Measurements from ENCODE around the gene MTF1.

DNA sequence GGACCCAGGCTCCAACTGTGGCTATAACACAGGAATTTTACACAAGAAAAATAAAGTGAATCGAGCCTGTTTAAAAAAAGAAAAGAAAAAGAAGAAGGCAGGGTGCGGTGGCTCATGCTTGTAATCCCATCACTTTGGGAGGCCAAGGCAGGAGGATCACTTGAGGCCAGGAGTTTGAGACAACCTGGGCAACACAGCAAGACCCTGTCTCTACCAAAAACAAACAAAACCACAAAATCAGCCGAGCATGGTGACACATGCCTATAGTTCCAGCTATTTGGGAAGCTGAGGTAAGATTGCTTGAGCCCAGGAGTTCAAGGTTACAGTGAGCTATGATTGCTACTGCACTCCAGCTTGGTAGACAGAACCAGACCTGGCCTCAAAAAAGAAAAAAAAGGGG is 17.7 kb downstream of the MTF1 start:
- TF ChIP-seq ZNF302 (tag by site-specific recombination; IDR thresholded peaks at IDR 0.05; ENCODE audit: low read depth): no peak
- TF ChIP-seq, protein P1, sequence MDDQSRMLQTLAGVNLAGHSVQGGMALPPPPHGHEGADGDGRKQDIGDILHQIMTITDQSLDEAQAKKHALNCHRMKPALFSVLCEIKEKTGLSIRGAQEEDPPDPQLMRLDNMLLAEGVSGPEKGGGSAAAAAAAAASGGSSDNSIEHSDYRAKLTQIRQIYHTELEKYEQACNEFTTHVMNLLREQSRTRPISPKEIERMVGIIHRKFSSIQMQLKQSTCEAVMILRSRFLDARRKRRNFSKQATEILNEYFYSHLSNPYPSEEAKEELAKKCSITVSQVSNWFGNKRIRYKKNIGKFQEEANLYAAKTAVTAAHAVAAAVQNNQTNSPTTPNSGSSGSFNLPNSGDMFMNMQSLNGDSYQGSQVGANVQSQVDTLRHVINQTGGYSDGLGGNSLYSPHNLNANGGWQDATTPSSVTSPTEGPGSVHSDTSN (CRISPR knock-in tag; IDR thresholded peaks at IDR 0.05): no peak
- no peak for TF ChIP-seq YY1 (tag by site-specific recombination; IDR thresholded peaks at IDR 0.05)
- TF ChIP-seq TCF7L2 (IDR thresholded peaks at IDR 0.05; ENCODE audit: borderline replicate concordance, low read depth, low read length): no peak
- TF ChIP-seq, protein P2, sequence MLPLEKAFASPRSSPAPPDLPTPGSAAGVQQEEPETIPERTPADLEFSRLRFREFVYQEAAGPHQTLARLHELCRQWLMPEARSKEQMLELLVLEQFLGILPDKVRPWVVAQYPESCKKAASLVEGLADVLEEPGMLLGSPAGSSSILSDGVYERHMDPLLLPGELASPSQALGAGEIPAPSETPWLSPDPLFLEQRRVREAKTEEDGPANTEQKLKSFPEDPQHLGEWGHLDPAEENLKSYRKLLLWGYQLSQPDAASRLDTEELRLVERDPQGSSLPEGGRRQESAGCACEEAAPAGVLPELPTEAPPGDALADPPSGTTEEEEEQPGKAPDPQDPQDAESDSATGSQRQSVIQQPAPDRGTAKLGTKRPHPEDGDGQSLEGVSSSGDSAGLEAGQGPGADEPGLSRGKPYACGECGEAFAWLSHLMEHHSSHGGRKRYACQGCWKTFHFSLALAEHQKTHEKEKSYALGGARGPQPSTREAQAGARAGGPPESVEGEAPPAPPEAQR (tag by site-specific recombination; IDR thresholded peaks at IDR 0.05): no peak
- TF ChIP-seq ZNF785 (tag by site-specific recombination; IDR thresholded peaks at IDR 0.05): no peak
